ENCODE measurements around the gene OSBPL1A. TPM values are rescaled to one million over a fixed set of nuclear protein-coding genes. Genes with fewer than 3 reads are reported as not detected.
"Not testable (repeated sequence)": the region's sequence is repeated elsewhere in the genome, so short reads cannot be mapped to it uniquely, and the experiment has no call there.

OSBPL1A gene
- total RNA-seq, 6 donors from 2014 or later = 33.3 to 64.5 (median 55.4) TPM

GRCh38 chr18:24153397-24153796 lies 244.2 kb downstream of the OSBPL1A start:
- 88 to 93% methylated on average over 3 of the region's 3 CpGs for WGBS, 2 donors
- Histone ChIP-seq H3K27ac (no peak overlapping the region), H3K27me3 (no peaks in the 10 kb centered on the region)

GRCh38 chr18:24149591-24149990 lies 248.0 kb downstream of the OSBPL1A start:
- not testable (repeated sequence) for H3K4me1 ChIP-seq; H3K9me3 ChIP-seq; H3K27me3 ChIP-seq; H3K4me3 ChIP-seq; ATAC-seq (ENCODE audit: low FRiP score in 2 of 2); H3K27ac ChIP-seq; H3K36me3 ChIP-seq
- peak in 1 of 2 donors; percentile 82 for DNase-seq
- 100% methylated on average over 7 to 18 of the region's 28 CpGs for WGBS, 2 donors

More at GRCh38 chr18:24153397-24153796, 244.2 kb downstream of the OSBPL1A start:
- ATAC-seq (ENCODE audit: low FRiP score in 2 of 2) (no peak), DNase-seq (no peak)
- TF ChIP-seq POLR2AphosphoS5 (IDR thresholded peaks at IDR 0.05) (no peak), CTCF (IDR thresholded peaks at IDR 0.05) (no peak), POLR2A (IDR thresholded peaks at IDR 0.05) (no peak), EP300 (IDR thresholded peaks at IDR 0.05) (no peak)
- Histone ChIP-seq H3K9me3 (no peaks in the 10 kb centered on the region), H3K4me3 (no peak overlapping the region), H3K36me3 (peaks cover 0 to 20% (median 0%) of the 10 kb centered on the region in 4 donors), H3K4me1 (no peaks in the 10 kb centered on the region)

- no peaks in the 10 kb centered on the region for H3K36me3 ChIP-seq
- peaks cover 3 to 18% (median 10%) of the 10 kb centered on the region in 4 donors for H3K4me1 ChIP-seq
- DNase-seq (no peak), ATAC-seq (ENCODE audit: low FRiP score in 2 of 2) (no peak)
- H3K4me3 ChIP-seq = no peak overlapping the region
- peaks cover 0 to 3% (median 0%) of the 10 kb centered on the region in 4 donors for H3K27me3 ChIP-seq
- no peak for TF ChIP-seq POLR2AphosphoS5 (IDR thresholded peaks at IDR 0.05)
- no peak for TF ChIP-seq EP300 (IDR thresholded peaks at IDR 0.05)
- TF ChIP-seq CTCF (IDR thresholded peaks at IDR 0.05) = no peak
- no peak for TF ChIP-seq POLR2A (IDR thresholded peaks at IDR 0.05)
- H3K9me3 ChIP-seq = no peaks in the 10 kb centered on the region
- no peak overlapping the region for H3K27ac ChIP-seq
Observed at GRCh38 chr18:24142376-24142775, 255.2 kb downstream of the OSBPL1A start.

GRCh38 chr18:24140697-24141096 lies 256.9 kb downstream of the OSBPL1A start:
- ATAC-seq (ENCODE audit: low FRiP score in 2 of 2) (no peak), DNase-seq (no peak)
- H3K36me3 ChIP-seq = no peaks in the 10 kb centered on the region
- H3K27ac ChIP-seq = no peak overlapping the region
- no peak overlapping the region for H3K4me3 ChIP-seq
- peaks cover 3 to 18% (median 10%) of the 10 kb centered on the region in 4 donors for H3K4me1 ChIP-seq
- H3K27me3 ChIP-seq = peaks cover 0 to 3% (median 0%) of the 10 kb centered on the region in 4 donors
- no peaks in the 10 kb centered on the region for H3K9me3 ChIP-seq
- TF ChIP-seq EP300 (IDR thresholded peaks at IDR 0.05) = no peak
- TF ChIP-seq POLR2A (IDR thresholded peaks at IDR 0.05) = no peak
- no peak for TF ChIP-seq POLR2AphosphoS5 (IDR thresholded peaks at IDR 0.05)
- no peak for TF ChIP-seq CTCF (IDR thresholded peaks at IDR 0.05)
- 98 to 100% methylated on average over 2 of the region's 2 CpGs for WGBS, 2 donors

GRCh38 chr18:24138789-24139616 lies 258.6 kb downstream of the OSBPL1A start, which contains the start of gene CABYR:
Gene CABYR, plus strand, starts transcription at chr18:24139062. Its CDS starts 4,053 bp downstream, at chr18:24143115.
- H3K27ac ChIP-seq = peak within 1 kb of the TSS in 2 of 4 donors; percentile 19 to 32
- peak within 1 kb of the TSS in 3 of 4 donors; percentile 45 to 56 (median 46) for H3K4me3 ChIP-seq
- peaks cover 0 to 3% (median 0%) of the 10 kb centered on the region in 4 donors for H3K27me3 ChIP-seq
- H3K9me3 ChIP-seq = no peaks in the 10 kb centered on the region
- WGBS, 2 donors = 5 to 19% methylated on average over 19 to 59 of the region's 63 CpGs
- DNase-seq = peak; percentile 67 to 95
- H3K36me3 ChIP-seq = no peaks in the 10 kb centered on the region
- ATAC-seq (ENCODE audit: low FRiP score in 2 of 2) = peak; percentile 74 to 95
- peaks cover 3 to 18% (median 10%) of the 10 kb centered on the region in 4 donors for H3K4me1 ChIP-seq
- no peak for TF ChIP-seq EP300 (IDR thresholded peaks at IDR 0.05)
- peak in 1 of 4 donors; percentile 40 for TF ChIP-seq POLR2A (IDR thresholded peaks at IDR 0.05)
- no peak for TF ChIP-seq CTCF (IDR thresholded peaks at IDR 0.05)
- TF ChIP-seq POLR2AphosphoS5 (IDR thresholded peaks at IDR 0.05) = peak in 1 of 2 donors; percentile 56
